Breast epithelium (tissue), 3 donors: ENCODE results near the gene PPP2R2B.

Source experiments
- POLR2A ChIP-seq: fragments of 450-650 bp; IDR thresholded peaks from one replicate; pipeline ENCODE4 v1.6.1; 2016; ENCODE audit warnings: antibody characterized with exemption, mild to moderate bottlenecking, moderate library complexity
- POLR2AphosphoS5 ChIP-seq, 3 donors: sonication (generic); formaldehyde crosslinking; IDR thresholded peaks; one replicate each; pipeline ENCODE4 v1.6.1; 2017; ENCODE audit warnings: antibody characterized with exemption in 3 of 3
- TF ChIP-seq, protein P1 (sequence below), 3 donors: fragments of 450-650 bp; IDR thresholded peaks; one replicate each; pipeline ENCODE4 v1.5.1; 2016 to 2017; ENCODE audit warnings: antibody characterized with exemption in 3 of 3, mild to moderate bottlenecking in 3 of 3, moderate library complexity in 3 of 3

GRCh38 chr5:146710348-146710747 is 168.2 kb downstream of the PPP2R2B start:
- TF ChIP-seq, protein P1, sequence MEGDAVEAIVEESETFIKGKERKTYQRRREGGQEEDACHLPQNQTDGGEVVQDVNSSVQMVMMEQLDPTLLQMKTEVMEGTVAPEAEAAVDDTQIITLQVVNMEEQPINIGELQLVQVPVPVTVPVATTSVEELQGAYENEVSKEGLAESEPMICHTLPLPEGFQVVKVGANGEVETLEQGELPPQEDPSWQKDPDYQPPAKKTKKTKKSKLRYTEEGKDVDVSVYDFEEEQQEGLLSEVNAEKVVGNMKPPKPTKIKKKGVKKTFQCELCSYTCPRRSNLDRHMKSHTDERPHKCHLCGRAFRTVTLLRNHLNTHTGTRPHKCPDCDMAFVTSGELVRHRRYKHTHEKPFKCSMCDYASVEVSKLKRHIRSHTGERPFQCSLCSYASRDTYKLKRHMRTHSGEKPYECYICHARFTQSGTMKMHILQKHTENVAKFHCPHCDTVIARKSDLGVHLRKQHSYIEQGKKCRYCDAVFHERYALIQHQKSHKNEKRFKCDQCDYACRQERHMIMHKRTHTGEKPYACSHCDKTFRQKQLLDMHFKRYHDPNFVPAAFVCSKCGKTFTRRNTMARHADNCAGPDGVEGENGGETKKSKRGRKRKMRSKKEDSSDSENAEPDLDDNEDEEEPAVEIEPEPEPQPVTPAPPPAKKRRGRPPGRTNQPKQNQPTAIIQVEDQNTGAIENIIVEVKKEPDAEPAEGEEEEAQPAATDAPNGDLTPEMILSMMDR (IDR thresholded peaks at IDR 0.05): no peak
- no peak for TF ChIP-seq POLR2AphosphoS5 (IDR thresholded peaks at IDR 0.05)
- TF ChIP-seq POLR2A: no peak
